K562 (cell line): ENCODE data around the gene UBE2B. TPM values are rescaled to one million over a fixed set of nuclear protein-coding genes. Genes with fewer than 3 reads are reported as not detected.
A peak's percentile ranks its signal among the peaks of the same experiment; 100 is the strongest.

Experiments used
- ATF1 ChIP-seq, 2 experiments: fragments of 450-650 bp in 1 of 2; IDR thresholded peaks; 2 replicates each; pipeline ENCODE4 v1.6.1; 2016; ENCODE audit warnings: missing compliant biosample characterization in 1 of 2, missing genetic modification characterization in 1 of 2
- BDP1 ChIP-seq: IDR thresholded peaks from 3 replicates; pipeline ENCODE4 v1.6.1; 2011; ENCODE audit not compliant: insufficient read length, insufficient read depth
- CCNT2 ChIP-seq: IDR thresholded peaks from 2 replicates; pipeline ENCODE4 v1.6.1; 2011; ENCODE audit warnings: borderline replicate concordance, low read depth, mild to moderate bottlenecking, moderate library complexity, mixed read lengths, low read length; ENCODE audit not compliant: insufficient read length; ENCODE audit errors: extremely low read depth
- CSDE1 ChIP-seq, 2 experiments: fragments of 450-650 bp; IDR thresholded peaks; 2 replicates each; pipeline ENCODE4 v1.6.1; 2016; ENCODE audit warnings: mild to moderate bottlenecking in 1 of 2
- CTBP1 ChIP-seq: fragments of 450-650 bp; IDR thresholded peaks from 2 replicates; pipeline ENCODE4 v1.6.1; 2016; ENCODE audit warnings: borderline replicate concordance
- ETV1 ChIP-seq: fragments of 450-650 bp; conservative IDR thresholded peaks from 2 replicates; pipeline ENCODE4 v1.6.1; 2016; ENCODE audit warnings: missing genetic modification characterization, control low read depth, low read depth, missing compliant biosample characterization
- FOSL1 ChIP-seq: fragments of 200-800 bp; sonication (Bioruptor generic); conservative IDR thresholded peaks from 2 replicates; pipeline ENCODE4 v1.6.1; 2016; ENCODE audit warnings: missing genetic modification characterization, missing compliant biosample characterization
- GABPB1 ChIP-seq: sonication (generic); formaldehyde crosslinking; IDR thresholded peaks from 2 replicates; pipeline ENCODE4 v1.8.0; 2022; ENCODE audit warnings: mild to moderate bottlenecking, missing genetic modification reagents
- HDAC3 ChIP-seq: fragments of 450-650 bp; IDR thresholded peaks from 2 replicates; pipeline ENCODE4 v1.6.1; 2018; ENCODE audit warnings: borderline replicate concordance, mild to moderate bottlenecking, moderate library complexity; ENCODE audit not compliant: partially characterized antibody
- HNRNPLL ChIP-seq: fragments of 200-400 bp; formaldehyde crosslinking; IDR thresholded peaks from 2 replicates; pipeline ENCODE4 v1.6.1; 2017; ENCODE audit warnings: low read length, low read depth, mild to moderate bottlenecking; ENCODE audit not compliant: poor library complexity, severe bottlenecking
- KHSRP ChIP-seq: fragments of 450-650 bp; IDR thresholded peaks from 2 replicates; pipeline ENCODE4 v1.6.1; 2017
- MAX ChIP-seq: sonication (generic); formaldehyde crosslinking; IDR thresholded peaks from 2 replicates; pipeline ENCODE4 v1.9.0; 2022; ENCODE audit warnings: mild to moderate bottlenecking, missing genetic modification reagents
- MAZ ChIP-seq, 2 experiments: fragments of 450-650 bp in 1 of 2; sonication (generic) in 1 of 2; formaldehyde crosslinking; IDR thresholded peaks in 1 of 2; conservative IDR thresholded peaks in 1 of 2; 2 replicates each; pipeline versions ENCODE4 v1.4.0 to v1.5.0; 2020; ENCODE audit warnings: mild to moderate bottlenecking in 1 of 2, missing genetic modification reagents in 1 of 2
- MCM7 ChIP-seq, 2 experiments: fragments of 450-650 bp; IDR thresholded peaks; 2 replicates each; pipeline ENCODE4 v1.6.1; 2016 to 2018
- NFRKB ChIP-seq: fragments of 450-650 bp; IDR thresholded peaks from 2 replicates; pipeline ENCODE4 v1.6.1; 2016; ENCODE audit warnings: low read depth
- NR3C1 ChIP-seq: sonication (generic); formaldehyde crosslinking; IDR thresholded peaks from 2 replicates; pipeline ENCODE4 v1.8.1; 2022; ENCODE audit warnings: missing genetic modification reagents
- RCOR1 ChIP-seq, 2 experiments: IDR thresholded peaks; 2 replicates each; pipeline ENCODE4 v1.6.1; 2012; ENCODE audit warnings: low read depth in 2 of 2, low read length in 2 of 2, borderline replicate concordance in 1 of 2, improper control_type of control experiment in 1 of 2
- SREBF1 ChIP-seq: fragments of 150-350 bp; IDR thresholded peaks from 2 replicates; pipeline ENCODE4 v1.6.1; 2014; ENCODE audit warnings: antibody characterized with exemption, low read depth, low read length, borderline replicate concordance
- SRF ChIP-seq, 2 experiments: fragments of 250-450, 450-650 bp in 1 of 2; sonication (Bioruptor Pico) in 1 of 2; sonication (generic) in 1 of 2; formaldehyde crosslinking; IDR thresholded peaks; 2 replicates each; pipeline versions ENCODE4 v1.5.0 to v1.5.1; 2020 to 2022; ENCODE audit warnings: mild to moderate bottlenecking in 1 of 2, missing genetic modification reagents in 1 of 2
- TRIM24 ChIP-seq, 2 experiments: fragments of 450-650 bp; IDR thresholded peaks; 2 replicates each; pipeline ENCODE4 v1.6.1; 2016
- U2AF1 ChIP-seq: fragments of 200-400 bp; formaldehyde crosslinking; optimal IDR thresholded peaks from 2 replicates; pipeline ENCODE3; 2017; ENCODE audit warnings: mild to moderate bottlenecking, low read depth, low read length, moderate library complexity
- ZNF184 ChIP-seq: sonication (generic); formaldehyde crosslinking; IDR thresholded peaks from 2 replicates; pipeline ENCODE4 v1.5.0; 2020; ENCODE audit warnings: missing genetic modification reagents
- ZNF644 ChIP-seq: fragments of 200-800 bp; sonication (Bioruptor generic); IDR thresholded peaks from 2 replicates; pipeline ENCODE4 v1.6.1; 2016; ENCODE audit warnings: low read depth, missing genetic modification characterization, missing compliant biosample characterization
- ZNF79 ChIP-seq: fragments of 250-450 bp; sonication (Bioruptor Pico); IDR thresholded peaks from 2 replicates; pipeline ENCODE4 v1.4.0; 2020; ENCODE audit warnings: low read depth, mild to moderate bottlenecking, moderate library complexity
- polyA plus RNA-seq, 8 experiments: library from polyadenylated mRNA; depleted of rRNA in 4 of 8; stranded (reverse) in 5 of 8; unstranded in 3 of 8; fragments of >200 nt; fragmentation: Nextera tagmentation in 2 of 8; fragmentation: Illumina TruSeq in 1 of 8; extraction: Ambion mirVana in 2 of 8; extraction: Trizol in 1 of 8; gene quantifications; 2 replicates each; pipeline versions ENCODE4 v1.2.1 to v1.2.3, GENCODE V29; 2011 to 2014; ENCODE audit warnings: inconsistent platforms in 1 of 8, missing spikeins in 1 of 8
- total RNA-seq, 7 experiments: library from RNA; depleted of rRNA in 6 of 7; stranded (reverse); fragments of >200 nt in 6 of 7; fragmentation: Illumina TruSeq in 2 of 7; extraction: Trizol in 2 of 7; gene quantifications; 2 replicates each; pipeline versions ENCODE4 v1.2.1 to v1.2.3, GENCODE V29; 2011 to 2021; ENCODE audit warnings: low replicate concordance in 1 of 7
- TF ChIP-seq, protein P1 (sequence below), 3 experiments: fragments of 200-800 bp in 1 of 3; fragments of 250-450 bp in 1 of 3; fragments of 450-650 bp in 1 of 3; sonication (Bioruptor Pico) in 1 of 3; sonication (Bioruptor generic) in 1 of 3; formaldehyde crosslinking in 1 of 3; IDR thresholded peaks; 2 replicates each; pipeline versions ENCODE4 v1.6.1 to v1.8.0; 2016 to 2022; ENCODE audit warnings: mild to moderate bottlenecking in 2 of 3, missing genetic modification characterization in 2 of 3, missing compliant biosample characterization in 1 of 3, moderate library complexity in 1 of 3

Gene UBE2B
- total and polyA plus RNA-seq, 9 of the 15 experiments (the other 6 are each of a cell fraction or from before 2014, with no cell fraction given) = 13.1 to 198 (median 75.5) TPM

- TF ChIP-seq, protein P1, sequence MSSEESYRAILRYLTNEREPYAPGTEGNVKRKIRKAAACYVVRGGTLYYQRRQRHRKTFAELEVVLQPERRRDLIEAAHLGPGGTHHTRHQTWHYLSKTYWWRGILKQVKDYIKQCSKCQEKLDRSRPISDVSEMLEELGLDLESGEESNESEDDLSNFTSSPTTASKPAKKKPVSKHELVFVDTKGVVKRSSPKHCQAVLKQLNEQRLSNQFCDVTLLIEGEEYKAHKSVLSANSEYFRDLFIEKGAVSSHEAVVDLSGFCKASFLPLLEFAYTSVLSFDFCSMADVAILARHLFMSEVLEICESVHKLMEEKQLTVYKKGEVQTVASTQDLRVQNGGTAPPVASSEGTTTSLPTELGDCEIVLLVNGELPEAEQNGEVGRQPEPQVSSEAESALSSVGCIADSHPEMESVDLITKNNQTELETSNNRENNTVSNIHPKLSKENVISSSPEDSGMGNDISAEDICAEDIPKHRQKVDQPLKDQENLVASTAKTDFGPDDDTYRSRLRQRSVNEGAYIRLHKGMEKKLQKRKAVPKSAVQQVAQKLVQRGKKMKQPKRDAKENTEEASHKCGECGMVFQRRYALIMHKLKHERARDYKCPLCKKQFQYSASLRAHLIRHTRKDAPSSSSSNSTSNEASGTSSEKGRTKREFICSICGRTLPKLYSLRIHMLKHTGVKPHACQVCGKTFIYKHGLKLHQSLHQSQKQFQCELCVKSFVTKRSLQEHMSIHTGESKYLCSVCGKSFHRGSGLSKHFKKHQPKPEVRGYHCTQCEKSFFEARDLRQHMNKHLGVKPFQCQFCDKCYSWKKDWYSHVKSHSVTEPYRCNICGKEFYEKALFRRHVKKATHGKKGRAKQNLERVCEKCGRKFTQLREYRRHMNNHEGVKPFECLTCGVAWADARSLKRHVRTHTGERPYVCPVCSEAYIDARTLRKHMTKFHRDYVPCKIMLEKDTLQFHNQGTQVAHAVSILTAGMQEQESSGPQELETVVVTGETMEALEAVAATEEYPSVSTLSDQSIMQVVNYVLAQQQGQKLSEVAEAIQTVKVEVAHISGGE (CRISPR knock-in tag; IDR thresholded peaks at IDR 0.05) = 0 out of 6 replicates have a peak, but pooled peaks of 1 of the 3 experiments have one; percentile 20
- TF ChIP-seq TRIM24 (IDR thresholded peaks at IDR 0.05) (peak in 1 of 2 experiments; percentile 48; a peak in 1 of 4 replicates), ATF1 (CRISPR knock-in tag; IDR thresholded peaks at IDR 0.05) (no peak), ATF1 (tag; IDR thresholded peaks at IDR 0.05) (peak; percentile 75), NR3C1 (CRISPR knock-in tag) (peak; percentile 84; the same call in 1 of the 2 replicates), MAZ (CRISPR knock-in tag; conservative IDR thresholded peaks at IDR 0.05 in 1 of 2, IDR thresholded peaks at IDR 0.05 in 1 of 2) (peak; percentile 92 to 96), ETV1 (tag) (peak; percentile 77), MAX (CRISPR knock-in tag) (peak; percentile 98), RCOR1 (IDR thresholded peaks at IDR 0.05; ENCODE audit: borderline replicate concordance in 1 of 2, low read depth in 2 of 2, low read length in 2 of 2) (peak in 1 of 2 experiments; percentile 81; a peak in 3 of 4 replicates), CCNT2 (peak; percentile 92), SREBF1 (0 out of 2 replicates have a peak, but pooled peaks have one; percentile 23), ZNF184 (CRISPR knock-in tag) (no peak), CTBP1 (peak; percentile 93), HDAC3 (no peak), KHSRP (no peak), GABPB1 (CRISPR knock-in tag) (peak; percentile 77), BDP1 (no peak), NFRKB (peak; percentile 75; the same call in 1 of the 2 replicates), ZNF644 (tag) (0 out of 2 replicates have a peak, but pooled peaks have one; percentile 30), CSDE1 (IDR thresholded peaks at IDR 0.05) (no peak), U2AF1 (peak; percentile 84), FOSL1 (peak; percentile 58), HNRNPLL (peak; percentile 60), SRF (CRISPR knock-in tag; IDR thresholded peaks at IDR 0.05) (peak in 1 of 2 experiments; percentile 70; a peak in 1 of 4 replicates), ZNF79 (CRISPR knock-in tag) (no peak), MCM7 (IDR thresholded peaks at IDR 0.05) (no peak)
These were observed 40.3 kb downstream of the UBE2B start, which contains the start of gene CDKN2AIPNL (continued) for GRCh38 chr5:134411546-134412266.
